ENCODE data around the gene RTP2.

Gene RTP2, protein sequence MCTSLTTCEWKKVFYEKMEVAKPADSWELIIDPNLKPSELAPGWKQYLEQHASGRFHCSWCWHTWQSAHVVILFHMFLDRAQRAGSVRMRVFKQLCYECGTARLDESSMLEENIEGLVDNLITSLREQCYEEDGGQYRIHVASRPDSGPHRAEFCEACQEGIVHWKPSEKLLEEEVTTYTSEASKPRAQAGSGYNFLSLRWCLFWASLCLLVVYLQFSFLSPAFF

DNA sequence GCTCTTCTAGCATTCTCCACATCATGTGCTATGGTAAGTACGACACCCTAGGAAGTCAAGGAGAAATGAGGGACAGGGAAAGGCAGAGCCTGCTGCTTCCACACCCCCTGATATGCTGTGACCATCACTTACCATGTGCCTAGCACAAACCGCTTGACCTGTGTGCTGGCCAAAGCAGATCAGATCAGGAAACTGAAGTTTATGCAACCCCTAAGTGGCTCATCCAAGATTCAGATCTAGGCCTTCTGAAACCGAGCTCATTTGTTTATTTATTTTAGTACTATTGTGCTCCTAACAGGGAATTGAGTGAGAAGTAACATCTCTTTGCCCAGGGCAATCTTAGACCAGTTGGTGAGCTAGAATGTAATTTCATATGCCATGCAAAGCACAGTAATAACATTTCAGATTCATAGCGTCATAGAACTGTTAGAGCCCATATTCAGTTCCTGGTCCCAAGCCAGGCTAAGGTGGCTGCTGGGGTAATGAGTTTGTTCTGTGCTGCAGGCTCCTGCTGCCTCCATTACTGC, at the start of gene RTP2:
RTP2 (minus strand) TSS at position 51 of the 527 bp plus-strand sequence. CDS start 429 bp downstream, outside the sequence.
- no peak for TF ChIP-seq ZNF274 (IDR thresholded peaks at IDR 0.05; ENCODE audit: low read depth, low read length)
- H3K4me3 ChIP-seq (ENCODE audit: low read length), result no peak within 1 kb of the TSS

DNA sequence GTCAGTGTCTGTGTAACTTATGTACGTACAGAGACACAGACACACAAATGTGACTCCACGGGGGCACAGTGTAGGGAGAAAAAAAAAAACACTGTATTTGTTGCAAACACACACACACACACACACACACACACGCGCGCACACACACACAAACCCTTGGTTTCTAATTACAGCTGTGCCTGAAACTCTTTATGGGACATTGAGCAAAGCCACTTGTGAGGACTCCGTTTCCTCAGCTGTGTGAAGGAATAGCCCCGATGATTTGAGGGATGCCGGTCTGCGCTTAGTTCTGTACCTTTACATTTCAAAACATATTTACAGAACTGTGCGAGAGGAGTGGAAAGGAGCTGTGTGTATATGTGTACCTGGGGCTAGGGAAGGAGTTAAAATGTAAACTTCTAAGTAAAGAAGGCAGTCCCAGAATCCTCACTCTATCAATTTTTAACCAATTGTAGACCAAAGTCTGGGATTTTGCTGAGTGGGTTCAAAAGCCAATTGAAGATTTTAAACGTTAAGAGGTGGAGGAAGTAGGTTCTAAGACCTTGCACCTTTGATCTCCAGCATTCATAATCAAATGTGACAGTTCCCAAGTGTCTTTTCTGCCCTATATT, 48.3 kb upstream of the RTP2 start:
- no peak overlapping the region for H3K4me3 ChIP-seq (ENCODE audit: low read length)
- TF ChIP-seq ZNF274 (IDR thresholded peaks at IDR 0.05; ENCODE audit: low read depth, low read length), result no peak

DNA sequence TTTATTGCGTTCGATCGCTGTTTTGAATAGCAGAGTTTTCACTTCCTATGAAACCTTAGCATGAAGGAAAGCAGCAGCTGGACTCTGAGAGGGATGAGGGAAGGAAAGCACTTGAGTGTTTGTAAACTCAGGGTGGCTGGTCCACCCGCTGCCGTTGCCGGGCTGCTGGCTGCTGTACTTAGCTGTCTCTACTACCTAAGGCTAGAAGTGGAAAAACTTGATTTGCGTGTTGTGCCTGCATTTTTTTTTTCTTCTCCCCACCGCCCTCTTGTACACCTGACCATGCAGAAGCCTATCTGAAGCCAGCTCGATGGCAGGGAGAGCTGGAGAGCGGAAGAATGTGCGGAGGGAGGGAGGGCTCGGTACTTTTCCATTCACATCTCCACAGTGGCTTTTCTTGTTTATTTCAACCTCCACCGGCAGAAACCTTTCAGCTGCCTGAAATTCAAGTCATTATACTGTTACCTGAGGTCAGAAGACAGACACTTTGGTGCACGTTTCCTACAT, 47.7 kb upstream of the RTP2 start:
- TF ChIP-seq ZNF274 (IDR thresholded peaks at IDR 0.05; ENCODE audit: low read depth, low read length), result no peak
- H3K4me3 ChIP-seq (ENCODE audit: low read length), result no peak overlapping the region

DNA sequence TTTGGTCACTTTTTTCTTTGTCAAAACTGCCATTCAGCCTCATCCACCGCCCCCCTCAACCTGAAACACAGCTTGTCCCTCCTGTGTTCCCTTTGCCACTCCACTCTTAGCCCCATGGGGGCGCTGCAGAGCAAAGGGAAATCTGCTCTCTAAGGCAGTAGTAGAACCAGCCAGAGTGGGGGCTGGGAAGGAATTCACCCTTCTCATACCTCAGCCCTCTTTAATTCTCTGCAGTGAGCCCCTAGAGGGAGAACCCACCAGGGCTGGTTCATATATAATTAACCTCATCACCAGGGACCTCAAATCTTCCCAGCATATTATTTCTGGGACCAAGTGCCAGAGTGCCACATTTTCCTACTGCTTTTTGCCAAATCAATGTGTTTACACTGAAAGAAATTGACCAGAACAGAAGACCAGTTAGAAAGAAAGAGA, 45.7 kb upstream of the RTP2 start:
- H3K4me3 ChIP-seq (ENCODE audit: low read length), result no peak overlapping the region
- no peak for TF ChIP-seq ZNF274 (IDR thresholded peaks at IDR 0.05; ENCODE audit: low read depth, low read length)

DNA sequence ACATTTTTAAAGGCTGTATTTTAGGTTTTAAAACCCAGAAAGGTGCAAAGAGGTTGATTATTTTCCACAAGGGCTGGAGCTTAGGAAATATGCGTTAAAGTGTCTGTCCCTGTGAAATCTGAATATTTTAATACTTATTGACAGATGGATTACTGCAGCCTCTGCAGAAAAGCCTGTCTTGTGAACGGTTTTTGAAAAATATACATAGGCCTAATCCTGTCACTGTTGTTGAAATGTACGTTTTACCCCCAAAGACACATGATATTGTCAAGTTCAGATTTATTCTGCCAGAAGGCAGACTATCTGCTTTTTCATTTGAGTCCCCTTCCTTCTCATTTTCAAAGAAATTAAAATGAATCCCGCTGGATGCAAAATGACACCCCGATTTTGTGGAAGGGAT, 45.1 kb upstream of the RTP2 start:
- H3K4me3 ChIP-seq (ENCODE audit: low read length), result no peak overlapping the region
- no peak for TF ChIP-seq ZNF274 (IDR thresholded peaks at IDR 0.05; ENCODE audit: low read depth, low read length)

DNA sequence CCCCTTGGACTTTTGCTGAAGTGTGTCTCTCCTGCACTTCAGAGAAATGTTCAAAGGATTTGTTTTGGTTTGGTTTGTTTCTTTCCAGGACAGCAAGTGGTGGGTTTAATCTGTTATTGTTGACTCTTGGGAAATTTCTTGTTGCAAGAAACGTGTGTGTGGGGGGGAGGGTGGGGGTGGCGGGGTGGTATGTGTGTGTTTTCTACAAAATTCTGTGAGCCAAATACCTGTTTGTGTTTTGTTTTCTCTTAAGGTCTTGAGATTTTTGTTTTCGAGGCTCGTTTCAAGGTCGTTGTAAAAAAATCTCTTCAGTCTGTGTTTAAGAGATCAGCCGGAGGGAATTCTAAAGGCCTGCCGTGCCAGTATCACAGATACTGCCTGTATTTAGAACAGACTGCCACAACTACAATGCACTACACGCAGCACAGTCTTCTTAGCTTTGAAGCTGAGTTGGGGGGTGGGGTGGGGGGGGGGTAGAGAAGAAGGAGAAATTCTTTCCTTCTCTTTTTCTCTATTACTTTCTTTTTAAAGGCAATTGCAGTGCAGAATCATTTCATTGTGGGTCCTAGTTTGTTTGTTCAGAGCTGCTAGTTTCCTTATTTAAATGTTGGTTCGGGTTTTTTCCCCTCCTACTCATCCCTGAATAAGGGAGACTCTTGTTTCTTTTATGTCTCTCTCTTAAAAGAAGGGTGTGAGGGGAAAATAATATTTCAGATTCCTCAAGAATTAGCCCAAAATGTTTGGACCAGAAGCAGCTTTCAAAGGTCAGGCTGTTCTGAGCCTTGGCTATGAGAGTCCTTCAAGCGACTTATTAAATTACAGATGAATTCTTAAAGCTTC, 44.3 kb upstream of the RTP2 start:
- no peak for TF ChIP-seq ZNF274 (IDR thresholded peaks at IDR 0.05; ENCODE audit: low read depth, low read length)
- no peak overlapping the region; the same call in 1 of the 2 replicates for H3K4me3 ChIP-seq (ENCODE audit: low read length)

DNA sequence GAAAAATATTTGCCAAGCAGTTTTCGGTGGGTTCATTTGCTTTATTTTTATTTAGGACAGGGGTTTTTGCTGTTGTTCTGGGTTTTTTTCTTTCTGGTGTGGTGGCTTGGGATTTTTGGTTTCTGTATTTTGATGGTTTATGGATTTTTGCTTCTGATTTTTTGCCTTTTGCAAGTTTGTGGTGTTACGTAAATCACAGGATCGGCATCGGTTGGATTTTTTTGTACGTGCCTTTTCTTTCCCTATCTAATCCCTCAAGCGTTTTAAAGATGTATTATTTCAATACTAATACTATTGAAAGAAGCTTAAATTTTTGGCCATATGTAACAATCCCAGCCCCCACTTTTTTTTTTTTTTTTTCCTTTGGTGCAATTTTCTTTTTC, 43.7 kb upstream of the RTP2 start:
- no peak for TF ChIP-seq ZNF274 (IDR thresholded peaks at IDR 0.05; ENCODE audit: low read depth, low read length)
- H3K4me3 ChIP-seq (ENCODE audit: low read length), result peak overlapping the region; percentile 51; the same call in 1 of the 2 replicates

DNA sequence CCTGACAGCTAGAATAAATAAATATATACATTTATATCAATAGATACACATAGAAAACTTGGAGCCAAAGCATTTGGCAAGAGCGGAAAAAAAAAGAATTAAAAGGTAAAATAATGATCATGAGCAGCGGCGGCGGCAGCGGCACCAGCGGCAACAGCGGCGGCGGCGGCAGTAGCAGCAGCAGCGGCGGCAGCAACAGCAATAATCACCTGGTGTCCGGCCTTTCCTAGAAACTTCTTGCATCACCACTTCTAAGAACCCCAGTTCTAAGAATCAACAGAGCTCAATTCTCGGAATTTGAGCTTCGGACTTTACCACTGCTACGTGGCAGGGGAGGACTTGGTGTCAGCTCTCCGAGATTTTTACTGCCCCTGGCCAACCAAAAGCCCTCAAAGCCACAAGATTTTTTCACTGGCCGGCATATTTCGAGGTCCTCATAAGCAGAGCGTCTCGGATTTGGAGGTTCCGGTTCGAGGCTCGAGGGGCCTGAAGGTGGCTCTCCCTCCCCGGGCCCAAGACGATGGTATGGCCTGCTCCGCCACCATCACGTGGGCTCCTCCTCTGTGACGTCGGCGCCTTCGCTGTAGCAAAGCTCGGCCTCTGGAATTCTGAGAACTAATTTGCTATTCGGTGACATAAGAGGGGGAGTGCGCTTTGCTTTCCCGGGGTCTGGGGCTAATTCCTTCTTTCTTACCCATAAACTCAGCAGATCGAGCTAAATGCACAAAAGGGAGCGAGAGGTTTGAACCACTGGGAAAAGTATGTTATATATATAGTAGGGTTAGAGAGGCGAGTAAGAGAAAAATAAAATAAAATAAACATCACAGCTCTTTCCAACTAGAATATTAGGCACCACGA, 43.1 kb upstream of the RTP2 start, which contains the start of gene BCL6:
BCL6 (minus strand) TSS at position 268 of the 858 bp plus-strand sequence. CDS start 11,775 bp downstream, outside the sequence.
- H3K4me3 ChIP-seq (ENCODE audit: low read length), result peak within 1 kb of the TSS; percentile 51
- TF ChIP-seq ZNF274 (IDR thresholded peaks at IDR 0.05; ENCODE audit: low read depth, low read length), result no peak

DNA sequence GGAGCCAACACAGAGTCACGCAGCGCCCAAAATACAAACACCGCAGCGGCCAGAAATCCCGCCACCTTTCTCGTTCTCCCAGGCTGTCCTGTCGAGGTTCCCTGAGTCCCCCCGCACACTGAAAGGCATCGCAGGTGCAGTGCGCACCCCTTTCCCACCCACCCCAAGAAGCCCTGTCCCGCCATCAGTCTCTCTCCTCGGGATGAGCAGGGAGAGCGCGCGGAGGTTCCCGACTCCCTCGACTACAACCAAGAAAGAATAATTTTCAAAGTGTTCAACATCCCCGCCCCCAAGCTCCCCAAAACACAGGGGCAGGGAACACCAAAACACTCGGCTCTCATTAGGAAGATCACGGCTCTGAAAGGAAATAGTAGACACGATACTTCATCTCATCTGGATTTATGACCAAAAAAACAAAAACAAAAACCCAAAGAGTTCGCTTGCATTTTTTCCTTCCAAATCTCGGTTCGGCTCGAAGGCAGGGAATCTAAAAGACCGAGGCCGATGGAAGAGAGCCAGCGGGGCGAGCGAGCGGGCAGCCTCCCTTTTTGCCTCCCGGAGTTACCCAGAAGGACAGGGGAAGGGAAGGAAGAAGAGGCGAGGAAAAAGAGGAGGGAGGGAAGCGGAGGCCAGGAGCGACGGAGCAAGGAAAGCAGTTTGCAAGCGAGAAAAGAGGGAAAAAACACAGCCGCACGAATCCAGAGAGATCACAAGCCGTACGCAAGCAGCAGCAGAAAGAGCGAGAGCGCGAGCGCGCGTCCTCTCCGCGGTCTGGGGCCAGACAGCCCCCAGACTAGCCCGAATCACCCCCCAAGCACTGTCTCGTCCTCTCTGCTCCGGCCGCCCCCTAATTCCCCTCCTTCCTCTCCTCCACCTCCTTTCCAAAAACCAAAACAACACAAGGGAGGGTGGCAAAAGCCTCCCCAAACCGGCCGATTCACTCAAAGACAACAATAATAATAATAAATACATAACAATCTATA, 42.1 kb upstream of the RTP2 start:
- H3K4me3 ChIP-seq (ENCODE audit: low read length), result peak overlapping the region; percentile 51
- TF ChIP-seq ZNF274 (IDR thresholded peaks at IDR 0.05; ENCODE audit: low read depth, low read length), result no peak

DNA sequence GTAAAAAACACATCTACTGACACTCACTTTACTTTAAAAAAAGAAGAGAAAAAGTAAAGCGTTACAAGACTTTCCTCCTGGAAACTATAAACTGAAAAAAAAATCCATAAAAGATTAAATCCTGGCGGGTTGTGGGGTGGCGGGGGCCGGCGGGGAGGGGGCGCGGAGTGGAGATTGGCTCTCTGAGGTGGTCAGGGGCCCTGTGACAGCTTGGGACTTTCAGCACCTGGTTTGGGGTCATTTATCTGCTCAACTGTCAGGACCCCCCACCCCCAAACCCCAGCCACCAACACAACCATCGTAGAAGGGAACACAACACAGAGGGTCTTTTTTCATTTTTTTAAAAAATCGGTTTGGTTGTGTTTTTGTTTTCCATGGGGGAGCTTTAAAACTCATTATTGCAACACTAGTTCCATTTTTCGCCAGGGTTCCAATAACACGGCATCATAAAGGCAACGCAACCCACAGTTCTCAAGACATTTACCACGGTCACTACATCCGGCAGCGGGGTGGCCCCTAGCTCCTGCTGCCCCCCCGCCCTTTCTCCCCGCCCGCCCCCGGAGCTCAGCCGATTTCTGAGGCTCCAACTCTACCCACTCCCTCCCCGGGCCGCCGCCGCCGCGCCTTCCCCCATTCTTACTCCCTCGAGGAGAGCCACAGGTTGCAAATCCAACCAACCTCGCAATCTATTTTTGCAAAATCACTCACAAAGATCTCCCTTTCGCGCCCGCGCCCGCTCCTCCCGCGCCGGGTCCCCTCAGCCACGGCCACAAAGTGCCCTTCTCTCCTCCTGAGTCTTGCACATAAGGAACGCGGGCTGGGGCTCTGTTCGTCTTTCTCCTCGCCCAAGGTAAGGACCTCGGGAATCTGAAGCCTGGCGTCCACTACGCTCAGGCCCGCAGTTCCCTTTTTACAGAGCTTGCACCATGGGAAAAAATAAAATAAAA, 41.1 kb upstream of the RTP2 start:
- H3K4me3 ChIP-seq (ENCODE audit: low read length), result peak overlapping the region; percentile 51; the same call in 1 of the 2 replicates
- no peak for TF ChIP-seq ZNF274 (IDR thresholded peaks at IDR 0.05; ENCODE audit: low read depth, low read length)

Data from GM08714 (cell line).